ENCODE measurements around the gene FANK1.

The FANK1 gene

GRCh38 chr10:125984346-125984745 is 88.0 kb downstream of the FANK1 start:
- Histone ChIP-seq H3K36me3 (ENCODE audit: control insufficient read depth, insufficient read depth, low read length) (no peaks in the 10 kb centered on the region), H3K27me3 (ENCODE audit: control insufficient read depth, insufficient read depth, low read length) (no peaks in the 10 kb centered on the region), H3K4me3 (ENCODE audit: low read length) (no peak overlapping the region), H3K4me1 (ENCODE audit: control insufficient read depth, insufficient read depth, low read length) (no peaks in the 10 kb centered on the region), H3K9ac (ENCODE audit: low read length) (no peak overlapping the region), H3K9me3 (ENCODE audit: control insufficient read depth, low read length) (no peaks in the 10 kb centered on the region)

DNA sequence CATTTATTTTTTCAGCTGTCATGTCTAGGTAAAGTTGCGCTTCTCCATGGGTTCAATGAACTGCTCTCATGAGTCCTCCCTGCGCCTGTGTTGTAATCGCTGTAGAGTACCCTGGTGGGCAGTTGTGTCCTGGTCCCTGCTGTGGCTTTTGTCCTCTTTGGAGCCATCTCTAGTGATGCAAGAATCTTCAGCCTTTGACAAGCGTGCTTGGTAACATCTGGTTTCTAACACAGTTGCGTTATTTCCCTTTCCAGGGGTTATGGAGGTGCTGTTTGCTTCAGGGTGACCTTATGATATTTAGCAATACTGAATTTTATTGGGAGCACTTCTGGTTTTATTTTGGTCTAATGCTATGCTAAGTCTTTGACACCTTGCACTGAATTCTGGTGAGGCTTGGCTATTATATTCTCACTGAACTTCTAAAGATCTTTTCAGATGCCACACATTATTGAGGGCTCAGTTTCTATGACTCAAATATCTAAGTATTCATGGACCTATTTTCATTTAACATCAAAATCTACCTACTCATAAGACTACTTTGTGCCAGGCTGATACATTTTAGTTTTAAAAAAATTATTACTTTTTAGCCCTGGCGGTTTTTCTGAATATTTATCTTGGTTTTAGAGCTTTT is 88.6 kb downstream of the FANK1 start:
- no peak overlapping the region for H3K4me3 ChIP-seq (ENCODE audit: low read length)
- H3K36me3 ChIP-seq (ENCODE audit: control insufficient read depth, insufficient read depth, low read length): no peaks in the 10 kb centered on the region
- H3K4me1 ChIP-seq (ENCODE audit: control insufficient read depth, insufficient read depth, low read length): no peaks in the 10 kb centered on the region
- no peak overlapping the region for H3K9ac ChIP-seq (ENCODE audit: low read length)
- H3K27me3 ChIP-seq (ENCODE audit: control insufficient read depth, insufficient read depth, low read length): no peaks in the 10 kb centered on the region
- no peaks in the 10 kb centered on the region for H3K9me3 ChIP-seq (ENCODE audit: control insufficient read depth, low read length)

- H3K36me3 ChIP-seq (ENCODE audit: control insufficient read depth, insufficient read depth, low read length): no peaks in the 10 kb centered on the region
- no peaks in the 10 kb centered on the region for H3K4me1 ChIP-seq (ENCODE audit: control insufficient read depth, insufficient read depth, low read length)
- H3K9me3 ChIP-seq (ENCODE audit: control insufficient read depth, low read length): no peaks in the 10 kb centered on the region
- H3K9ac ChIP-seq (ENCODE audit: low read length): no peak overlapping the region
- no peak overlapping the region for H3K4me3 ChIP-seq (ENCODE audit: low read length)
- H3K27me3 ChIP-seq (ENCODE audit: control insufficient read depth, insufficient read depth, low read length): no peaks in the 10 kb centered on the region
Observed at GRCh38 chr10:125985557-125986240, 89.3 kb downstream of the FANK1 start.

DNA sequence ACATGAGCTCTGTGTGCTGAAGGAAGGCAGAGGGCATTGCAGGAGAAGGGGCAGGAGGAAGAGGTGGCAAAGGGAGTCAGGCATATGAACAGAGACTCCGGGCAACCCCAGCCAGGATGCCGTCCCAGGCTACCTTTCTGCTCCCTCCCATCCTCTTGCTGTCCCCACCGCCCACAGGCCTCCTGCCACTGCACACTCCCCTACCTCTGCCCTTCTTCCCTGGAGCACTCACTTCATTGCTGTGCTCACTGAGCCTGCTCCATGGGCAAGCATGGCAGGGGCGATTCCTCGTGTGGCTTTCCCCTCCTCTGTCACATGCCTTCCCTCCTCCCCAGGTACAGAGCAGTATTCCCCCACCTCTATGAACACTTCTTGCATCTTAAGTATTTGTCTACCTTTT is 93.4 kb downstream of the FANK1 start:
- Histone ChIP-seq H3K9ac (ENCODE audit: low read length) (no peak overlapping the region), H3K9me3 (ENCODE audit: control insufficient read depth, low read length) (no peaks in the 10 kb centered on the region), H3K4me1 (ENCODE audit: control insufficient read depth, insufficient read depth, low read length) (no peaks in the 10 kb centered on the region), H3K36me3 (ENCODE audit: control insufficient read depth, insufficient read depth, low read length) (no peaks in the 10 kb centered on the region), H3K4me3 (ENCODE audit: low read length) (no peak overlapping the region), H3K27me3 (ENCODE audit: control insufficient read depth, insufficient read depth, low read length) (no peaks in the 10 kb centered on the region)

- H3K4me3 ChIP-seq (ENCODE audit: low read length): no peak overlapping the region
- H3K36me3 ChIP-seq (ENCODE audit: control insufficient read depth, insufficient read depth, low read length): no peaks in the 10 kb centered on the region
- no peaks in the 10 kb centered on the region for H3K4me1 ChIP-seq (ENCODE audit: control insufficient read depth, insufficient read depth, low read length)
- no peak overlapping the region for H3K9ac ChIP-seq (ENCODE audit: low read length)
- no peaks in the 10 kb centered on the region for H3K9me3 ChIP-seq (ENCODE audit: control insufficient read depth, low read length)
- H3K27me3 ChIP-seq (ENCODE audit: control insufficient read depth, insufficient read depth, low read length): no peaks in the 10 kb centered on the region
Observed at GRCh38 chr10:125990974-125991373, 94.6 kb downstream of the FANK1 start.

GRCh38 chr10:125991392-125991791 is 95.0 kb downstream of the FANK1 start:
- H3K4me1 ChIP-seq (ENCODE audit: control insufficient read depth, insufficient read depth, low read length): no peaks in the 10 kb centered on the region
- H3K9ac ChIP-seq (ENCODE audit: low read length): no peak overlapping the region
- no peaks in the 10 kb centered on the region for H3K9me3 ChIP-seq (ENCODE audit: control insufficient read depth, low read length)
- H3K27me3 ChIP-seq (ENCODE audit: control insufficient read depth, insufficient read depth, low read length): no peaks in the 10 kb centered on the region
- H3K4me3 ChIP-seq (ENCODE audit: low read length): no peak overlapping the region
- H3K36me3 ChIP-seq (ENCODE audit: control insufficient read depth, insufficient read depth, low read length): no peaks in the 10 kb centered on the region

DNA sequence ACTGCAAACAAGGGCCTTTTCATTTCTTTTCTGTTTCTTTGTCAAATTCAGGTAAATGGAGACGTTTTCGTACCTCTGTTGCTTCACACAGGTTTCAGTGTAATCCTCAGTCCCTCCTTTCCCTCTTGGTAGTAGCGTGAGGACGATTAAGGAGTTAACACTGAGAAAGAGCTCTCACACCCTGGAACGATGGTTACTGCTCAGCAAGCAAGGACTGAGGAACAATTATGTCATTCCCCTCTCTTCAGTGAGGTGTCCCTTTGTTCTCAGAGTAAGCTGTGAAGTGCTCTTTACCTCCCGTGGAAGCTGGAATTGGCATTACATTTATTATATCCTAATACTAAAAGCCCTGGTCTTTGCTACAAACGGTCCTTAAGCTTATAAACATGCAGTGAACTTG is 95.9 kb downstream of the FANK1 start:
- Histone ChIP-seq H3K9ac (ENCODE audit: low read length) (no peak overlapping the region), H3K9me3 (ENCODE audit: control insufficient read depth, low read length) (no peaks in the 10 kb centered on the region), H3K4me3 (ENCODE audit: low read length) (no peak overlapping the region), H3K27me3 (ENCODE audit: control insufficient read depth, insufficient read depth, low read length) (no peaks in the 10 kb centered on the region), H3K36me3 (ENCODE audit: control insufficient read depth, insufficient read depth, low read length) (no peaks in the 10 kb centered on the region), H3K4me1 (ENCODE audit: control insufficient read depth, insufficient read depth, low read length) (no peaks in the 10 kb centered on the region)

- no peak overlapping the region for H3K4me3 ChIP-seq (ENCODE audit: low read length)
- H3K9ac ChIP-seq (ENCODE audit: low read length): no peak overlapping the region
- no peaks in the 10 kb centered on the region for H3K36me3 ChIP-seq (ENCODE audit: control insufficient read depth, insufficient read depth, low read length)
- no peaks in the 10 kb centered on the region for H3K27me3 ChIP-seq (ENCODE audit: control insufficient read depth, insufficient read depth, low read length)
- no peaks in the 10 kb centered on the region for H3K4me1 ChIP-seq (ENCODE audit: control insufficient read depth, insufficient read depth, low read length)
- H3K9me3 ChIP-seq (ENCODE audit: control insufficient read depth, low read length): no peaks in the 10 kb centered on the region
Observed at GRCh38 chr10:125994601-125995000, 98.2 kb downstream of the FANK1 start.

DNA sequence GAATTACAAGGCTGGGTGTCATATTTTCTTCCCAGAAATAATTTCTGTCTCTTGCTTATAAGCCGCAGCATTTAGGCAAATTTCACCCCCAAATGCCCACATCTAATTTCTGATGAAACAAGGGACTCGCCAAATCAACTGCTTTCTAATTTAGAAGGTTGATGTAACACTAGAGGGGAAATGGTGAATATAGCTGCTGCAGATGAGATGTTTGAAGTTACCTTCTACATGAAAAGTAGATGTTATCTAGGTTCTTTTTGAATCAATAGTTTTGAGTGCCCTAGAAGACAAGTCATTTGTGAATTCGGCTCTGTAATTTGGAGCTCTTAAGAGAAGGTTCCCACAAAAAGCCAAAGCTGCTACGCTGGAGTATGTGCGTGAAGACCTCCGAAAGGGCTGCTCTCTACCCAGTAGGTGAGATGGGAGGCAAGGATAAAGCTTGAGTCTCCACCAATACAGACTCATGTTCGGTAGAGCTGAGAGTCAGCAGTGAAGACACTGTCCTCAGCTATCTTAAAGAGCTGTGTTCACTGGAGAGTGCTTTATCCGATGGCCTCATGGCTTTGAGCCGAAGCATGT is 99.5 kb downstream of the FANK1 start:
- H3K4me3 ChIP-seq (ENCODE audit: low read length): no peak overlapping the region
- H3K36me3 ChIP-seq (ENCODE audit: control insufficient read depth, insufficient read depth, low read length): no peaks in the 10 kb centered on the region
- no peak overlapping the region for H3K9ac ChIP-seq (ENCODE audit: low read length)
- no peaks in the 10 kb centered on the region for H3K27me3 ChIP-seq (ENCODE audit: control insufficient read depth, insufficient read depth, low read length)
- no peaks in the 10 kb centered on the region for H3K4me1 ChIP-seq (ENCODE audit: control insufficient read depth, insufficient read depth, low read length)
- H3K9me3 ChIP-seq (ENCODE audit: control insufficient read depth, low read length): no peaks in the 10 kb centered on the region

DNA sequence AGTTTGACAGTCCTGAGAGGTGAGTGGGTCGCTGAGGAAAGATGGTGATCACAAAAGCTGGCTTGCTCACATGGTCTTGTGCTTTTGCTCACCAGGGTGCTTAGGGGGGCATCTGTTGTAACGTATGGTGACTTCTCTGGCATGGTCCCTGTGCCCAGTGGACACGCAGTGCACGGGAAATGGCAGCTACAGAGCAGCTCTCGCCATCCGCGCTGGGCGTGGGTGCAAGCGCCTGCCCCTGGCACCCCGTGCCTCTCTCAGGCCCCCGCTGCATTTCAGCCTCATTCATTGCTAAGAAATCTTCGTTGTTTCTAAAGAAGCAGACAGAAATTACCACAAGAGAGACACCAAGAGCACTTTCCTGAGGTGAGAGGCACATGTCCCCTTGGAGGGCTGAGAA is 101.2 kb downstream of the FANK1 start:
- Histone ChIP-seq H3K36me3 (ENCODE audit: control insufficient read depth, insufficient read depth, low read length) (no peaks in the 10 kb centered on the region), H3K9ac (ENCODE audit: low read length) (no peak overlapping the region), H3K27me3 (ENCODE audit: control insufficient read depth, insufficient read depth, low read length) (no peaks in the 10 kb centered on the region), H3K4me3 (ENCODE audit: low read length) (no peak overlapping the region), H3K9me3 (ENCODE audit: control insufficient read depth, low read length) (no peaks in the 10 kb centered on the region), H3K4me1 (ENCODE audit: control insufficient read depth, insufficient read depth, low read length) (no peaks in the 10 kb centered on the region)

- Histone ChIP-seq H3K27me3 (ENCODE audit: control insufficient read depth, insufficient read depth, low read length) (no peaks in the 10 kb centered on the region), H3K4me3 (ENCODE audit: low read length) (no peak overlapping the region), H3K9ac (ENCODE audit: low read length) (no peak overlapping the region), H3K4me1 (ENCODE audit: control insufficient read depth, insufficient read depth, low read length) (no peaks in the 10 kb centered on the region), H3K36me3 (ENCODE audit: control insufficient read depth, insufficient read depth, low read length) (no peaks in the 10 kb centered on the region), H3K9me3 (ENCODE audit: control insufficient read depth, low read length) (no peaks in the 10 kb centered on the region)
Observed at GRCh38 chr10:125999694-126000093, 103.3 kb downstream of the FANK1 start.

- no peaks in the 10 kb centered on the region for H3K4me1 ChIP-seq (ENCODE audit: control insufficient read depth, insufficient read depth, low read length)
- H3K27me3 ChIP-seq (ENCODE audit: control insufficient read depth, insufficient read depth, low read length): no peaks in the 10 kb centered on the region
- no peaks in the 10 kb centered on the region for H3K36me3 ChIP-seq (ENCODE audit: control insufficient read depth, insufficient read depth, low read length)
- H3K9me3 ChIP-seq (ENCODE audit: control insufficient read depth, low read length): no peaks in the 10 kb centered on the region
- H3K9ac ChIP-seq (ENCODE audit: low read length): no peak overlapping the region
- no peak overlapping the region for H3K4me3 ChIP-seq (ENCODE audit: low read length)
Observed at GRCh38 chr10:126001576-126001975, 105.2 kb downstream of the FANK1 start.

Measured in mucosa of stomach (tissue), 1 donor.